Measurements from ENCODE around the gene CHID1.

- TF ChIP-seq CTCF (conservative IDR thresholded peaks at IDR 0.05; ENCODE audit: low read length), result no peak
- no peak for TF ChIP-seq EZH2phosphoT487 (IDR thresholded peaks at IDR 0.05; ENCODE audit: borderline replicate concordance, low read depth, low read length)
These were observed 47.5 kb upstream of the CHID1 start for GRCh38 chr11:958101-958500.

Data from OCI-LY7 (cell line).